Astrocyte of the spinal cord (primary cell): ENCODE results near the gene NHLRC4.

Experiments used
- DNase-seq: peaks from one replicate; pipeline ENCODE4 v3.0.0; 2011; ENCODE audit warnings: low read depth, low spot score
- H3K4me3 ChIP-seq: 2 replicates; pipeline ENCODE4 v1.5.1; 2011; ENCODE audit warnings: low read depth, mild to moderate bottlenecking, low read length, moderate library complexity
- CTCF ChIP-seq: IDR thresholded peaks from 2 replicates; pipeline ENCODE4 v1.5.1; 2012; ENCODE audit warnings: low read depth, mild to moderate bottlenecking, low read length, inconsistent platforms
- in situ Hi-C: cut with HindIII; loops from 2 replicates; pipeline ENCODE4 v1.10.0; 2017; ENCODE audit warnings: low sequenced_read_pairs

Gene NHLRC4

GRCh38 chr16:546909-547770 is 19.7 kb upstream of the NHLRC4 start:
- no peak for DNase-seq
- in situ Hi-C loops = no loop called here
- peak; percentile 46 for TF ChIP-seq CTCF
- no peak overlapping the region for H3K4me3 ChIP-seq

- in situ Hi-C loops = no loop called here
- H3K4me3 ChIP-seq = no peak overlapping the region
- TF ChIP-seq CTCF = no peak
- no peak for DNase-seq
Observed at GRCh38 chr16:548586-548985, 18.2 kb upstream of the NHLRC4 start.

- peak; percentile 29 for TF ChIP-seq CTCF
- no peak for DNase-seq
- in situ Hi-C loops = no loop called here
- no peak overlapping the region for H3K4me3 ChIP-seq
Observed at GRCh38 chr16:549544-550263, 17.1 kb upstream of the NHLRC4 start.

GRCh38 chr16:551210-551609 is 15.6 kb upstream of the NHLRC4 start:
- no peak overlapping the region for H3K4me3 ChIP-seq
- TF ChIP-seq CTCF = no peak
- in situ Hi-C loops = no loop called here
- no peak for DNase-seq

- no peak overlapping the region for H3K4me3 ChIP-seq
- in situ Hi-C loops = no loop called here
- TF ChIP-seq CTCF = no peak
- DNase-seq = no peak
Observed at GRCh38 chr16:552171-552570, 14.6 kb upstream of the NHLRC4 start.

- no peak for DNase-seq
- H3K4me3 ChIP-seq = no peak overlapping the region
- no peak for TF ChIP-seq CTCF
- in situ Hi-C loops = no loop called here
Observed at GRCh38 chr16:553601-554296, 13.1 kb upstream of the NHLRC4 start.
